ENCODE results near the gene OR2V2.

OR2V2 gene

DNA sequence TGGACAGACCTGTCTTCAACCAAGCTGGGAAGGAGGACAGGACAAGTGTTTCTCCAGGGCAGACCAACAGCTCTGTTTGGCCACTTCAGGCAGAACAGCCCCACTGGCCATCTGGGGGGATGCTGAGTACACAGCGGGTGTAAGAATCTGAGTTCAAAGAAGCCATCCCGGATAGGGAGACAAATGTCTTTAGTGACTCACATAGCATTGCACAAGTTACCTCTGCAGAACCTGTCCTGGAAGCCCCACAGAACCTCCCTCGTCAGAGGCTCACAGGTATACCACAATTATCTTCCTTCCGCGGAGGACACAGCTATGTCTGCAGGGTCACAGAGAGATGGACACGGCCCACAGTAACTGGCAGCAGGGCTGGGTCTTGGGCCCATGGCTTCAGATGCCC is 2.0 kb downstream of the OR2V2 start:
- no peak for DNase-seq

DNA sequence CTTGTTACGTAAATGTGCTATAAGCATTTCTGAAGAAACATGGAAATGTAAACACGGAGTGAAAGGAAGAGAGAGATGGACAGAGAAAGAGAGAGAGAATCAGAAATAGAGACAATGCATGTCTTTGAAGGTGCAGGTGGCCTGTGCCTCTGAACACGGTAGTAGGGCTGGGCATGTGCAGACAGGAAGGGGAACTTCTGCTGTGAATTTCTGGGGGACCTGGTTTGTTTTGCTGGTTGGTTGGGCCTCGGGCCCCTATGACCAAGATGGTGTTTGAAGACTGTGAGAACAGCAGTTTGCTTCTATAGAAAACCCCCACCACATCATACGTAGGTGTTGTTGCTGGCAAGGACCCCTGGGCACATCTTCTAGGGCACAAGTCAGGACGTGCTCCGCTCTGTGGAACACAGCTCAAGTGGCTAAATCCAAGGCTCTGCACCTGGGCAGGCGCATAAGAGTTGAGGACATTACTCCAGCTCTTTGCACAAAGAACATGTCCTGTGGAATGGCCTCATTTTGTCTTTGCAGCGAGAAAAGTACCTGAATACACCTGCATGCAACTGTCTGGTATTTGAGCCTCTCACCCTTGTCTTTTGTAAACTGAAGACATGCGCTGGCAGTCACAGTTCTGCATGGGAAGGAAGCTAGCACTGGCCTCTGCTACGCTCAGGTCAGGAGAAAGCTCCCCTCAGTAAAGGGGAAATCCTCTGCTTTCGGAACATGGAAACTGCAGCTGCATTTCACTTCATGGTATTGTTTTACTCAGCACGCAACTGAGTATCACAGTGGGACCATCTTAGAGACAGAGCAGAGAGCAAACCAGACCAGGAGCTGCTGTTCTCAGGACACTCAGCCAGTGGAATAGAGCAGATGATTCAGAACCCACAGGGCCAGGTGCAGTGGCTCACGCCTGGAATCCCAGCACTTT is 2.7 kb downstream of the OR2V2 start:
- no peak for DNase-seq

DNA sequence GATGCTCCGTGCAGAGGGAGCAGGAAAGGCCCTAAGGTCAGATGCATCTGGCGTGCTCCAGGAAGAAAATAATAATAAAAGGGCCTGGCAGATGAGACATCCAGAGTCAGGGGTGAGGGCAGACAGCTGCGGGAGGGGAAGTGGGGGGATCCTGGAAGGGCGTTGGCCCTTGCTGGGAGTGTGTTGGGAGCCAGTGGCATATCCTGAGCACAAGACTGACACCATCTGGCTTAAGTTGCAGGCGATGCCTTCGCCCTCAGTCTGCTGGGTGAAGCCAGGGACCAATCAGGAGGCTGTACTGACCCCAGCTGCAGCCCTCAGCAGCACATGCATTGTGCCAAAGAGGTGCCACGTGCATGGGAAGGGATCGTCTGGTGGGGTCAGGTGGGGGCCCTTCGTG is 3.8 kb downstream of the OR2V2 start:
- DNase-seq = no peak

DNA sequence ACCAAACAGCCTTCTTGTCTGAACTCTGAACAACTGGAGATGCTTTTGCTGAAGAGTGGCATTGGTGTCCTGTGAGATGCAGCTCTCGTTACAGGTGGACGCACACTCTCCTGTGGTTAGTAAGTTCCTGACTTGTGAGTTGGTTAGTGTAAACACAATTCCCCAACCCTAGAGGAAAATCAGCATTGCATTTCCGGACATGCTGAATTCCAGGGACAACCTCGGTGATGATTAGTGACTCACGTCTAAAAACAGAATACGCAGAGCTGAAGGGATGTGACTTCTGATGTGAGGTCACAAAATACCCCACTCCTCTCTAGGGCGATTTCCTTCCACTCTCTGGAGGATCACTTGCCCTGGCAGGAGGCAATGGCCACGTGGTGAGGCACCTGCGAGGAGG is 5.0 kb downstream of the OR2V2 start:
- DNase-seq = no peak

DNA sequence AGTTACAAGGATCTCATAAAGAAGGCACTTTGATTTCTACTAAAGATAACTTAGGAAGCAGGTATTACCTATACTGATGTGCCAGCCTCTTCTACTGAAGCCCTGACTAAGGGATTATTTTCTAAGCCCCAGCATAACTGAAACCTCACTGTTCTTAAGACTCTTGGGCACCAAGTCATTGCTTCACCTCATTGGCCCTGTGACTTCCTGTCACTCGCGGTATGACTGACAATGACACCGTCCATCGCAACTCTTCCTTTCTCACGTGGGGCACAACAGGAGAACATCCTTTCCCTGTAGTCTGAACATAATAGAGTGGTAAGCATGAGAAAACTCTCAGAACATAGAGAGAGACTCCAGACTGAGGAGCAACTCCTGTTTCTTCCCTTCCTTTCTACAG is 6.4 kb downstream of the OR2V2 start:
- DNase-seq = no peak

DNA sequence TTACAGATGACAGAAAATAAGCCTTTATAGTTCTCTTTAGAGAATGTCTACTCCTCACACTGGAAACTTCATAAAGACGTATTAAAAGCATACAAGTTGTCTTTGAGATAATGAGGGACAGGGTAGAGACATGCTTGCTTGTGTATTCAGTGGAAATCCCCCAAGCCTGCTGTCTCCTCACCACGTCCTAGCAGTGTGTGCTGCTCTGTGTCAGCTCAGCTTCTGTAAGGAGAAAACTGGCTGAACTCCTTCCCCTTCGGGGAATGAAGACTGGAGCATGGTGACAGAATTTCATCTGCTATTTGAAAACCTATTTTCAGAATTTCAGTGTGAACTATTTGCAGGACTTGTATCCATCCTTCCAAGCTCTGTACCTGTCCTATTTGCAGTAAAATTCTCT is 9.4 kb downstream of the OR2V2 start:
- DNase-seq = no peak

DNA sequence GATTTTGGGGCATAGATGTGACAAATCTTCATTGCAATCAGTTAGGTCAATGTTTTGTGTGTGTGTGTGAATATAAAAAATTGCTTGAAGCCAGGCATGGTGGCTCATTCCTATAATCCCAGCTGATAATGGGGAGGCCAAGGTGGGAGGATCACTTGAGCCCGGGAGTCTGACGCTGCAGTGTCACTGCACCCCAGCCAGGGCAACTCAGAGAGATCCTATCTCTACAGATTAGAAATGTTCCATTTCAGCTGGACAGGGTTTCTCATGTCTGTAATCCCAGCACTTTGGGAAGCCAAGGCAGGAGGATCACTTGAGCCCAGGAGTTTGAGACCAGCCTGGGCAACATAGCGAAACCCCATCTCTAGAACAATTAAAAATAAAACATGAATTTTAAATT is 11.5 kb downstream of the OR2V2 start:
- no peak for DNase-seq

DNA sequence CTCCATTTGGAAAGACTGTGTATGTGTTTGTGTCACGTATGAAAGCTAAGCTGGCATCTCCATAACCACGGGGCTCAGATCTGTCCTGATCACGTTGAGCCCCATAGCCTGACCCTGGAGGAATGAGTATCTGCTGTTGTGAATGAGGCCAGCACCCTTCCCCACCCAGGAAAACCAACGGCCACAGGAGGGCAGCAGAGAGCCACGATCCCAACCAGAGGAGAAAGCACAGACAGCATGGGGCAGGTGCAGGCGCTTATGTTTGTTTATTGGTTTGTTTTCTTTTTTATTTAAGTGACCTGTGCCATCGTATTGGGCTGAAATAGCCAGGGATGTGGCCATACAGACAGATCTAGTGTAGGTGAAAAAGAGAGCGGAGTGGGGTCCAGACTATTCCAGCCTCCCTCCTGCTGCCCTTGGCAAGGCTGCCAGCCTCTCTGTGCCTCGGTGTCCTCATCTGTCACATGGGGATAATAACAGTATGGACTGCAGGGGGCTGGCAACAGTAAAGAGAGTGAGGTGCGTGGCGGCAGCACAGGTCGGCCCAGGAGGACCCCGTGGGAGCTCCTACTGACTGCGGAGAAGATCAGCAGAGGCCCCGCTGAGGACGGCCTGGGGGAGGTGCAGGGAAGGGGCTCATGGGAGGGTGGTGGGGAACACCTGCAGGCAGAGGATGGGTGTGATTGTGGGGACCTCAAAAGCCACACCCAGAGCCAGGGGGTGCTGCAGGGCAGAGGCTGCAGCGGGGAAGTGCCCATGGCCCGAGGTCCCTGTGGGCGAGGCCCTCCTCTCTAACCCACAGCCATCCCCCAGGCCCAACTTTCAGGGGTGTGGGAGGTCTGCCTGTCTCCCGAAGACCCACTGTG is 12.1 kb downstream of the OR2V2 start:
- DNase-seq = peak; percentile 64

DNA sequence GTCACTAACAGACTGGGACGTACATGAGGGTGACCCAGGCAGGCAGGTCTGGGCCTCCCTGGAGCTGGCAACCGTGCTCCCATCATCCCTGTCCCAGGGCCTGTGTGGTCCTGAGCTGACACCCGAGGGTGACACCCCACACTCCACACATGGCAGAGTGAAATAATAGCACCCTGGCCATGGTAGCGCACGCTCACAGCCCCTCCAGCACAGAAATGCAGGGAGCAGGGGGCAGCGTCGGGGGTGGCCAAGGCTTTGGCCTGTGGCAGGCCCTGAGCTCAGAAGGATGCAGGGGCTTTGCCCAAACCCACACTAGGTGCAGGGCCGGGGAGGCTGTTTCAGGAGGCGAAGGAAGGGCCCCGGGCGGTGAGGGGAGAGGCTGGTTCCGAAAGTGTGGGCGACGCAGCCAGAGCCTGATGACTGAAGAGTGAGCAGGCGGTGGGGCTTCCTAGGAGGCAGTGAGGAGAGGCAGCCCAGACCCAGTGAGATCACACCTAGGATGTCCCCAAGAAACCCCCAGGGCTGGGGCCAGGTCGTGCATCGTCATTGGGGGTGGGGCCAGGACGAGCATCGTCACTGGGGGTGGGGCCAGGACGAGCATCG is 12.9 kb downstream of the OR2V2 start:
- peak; percentile 63 for DNase-seq

DNA sequence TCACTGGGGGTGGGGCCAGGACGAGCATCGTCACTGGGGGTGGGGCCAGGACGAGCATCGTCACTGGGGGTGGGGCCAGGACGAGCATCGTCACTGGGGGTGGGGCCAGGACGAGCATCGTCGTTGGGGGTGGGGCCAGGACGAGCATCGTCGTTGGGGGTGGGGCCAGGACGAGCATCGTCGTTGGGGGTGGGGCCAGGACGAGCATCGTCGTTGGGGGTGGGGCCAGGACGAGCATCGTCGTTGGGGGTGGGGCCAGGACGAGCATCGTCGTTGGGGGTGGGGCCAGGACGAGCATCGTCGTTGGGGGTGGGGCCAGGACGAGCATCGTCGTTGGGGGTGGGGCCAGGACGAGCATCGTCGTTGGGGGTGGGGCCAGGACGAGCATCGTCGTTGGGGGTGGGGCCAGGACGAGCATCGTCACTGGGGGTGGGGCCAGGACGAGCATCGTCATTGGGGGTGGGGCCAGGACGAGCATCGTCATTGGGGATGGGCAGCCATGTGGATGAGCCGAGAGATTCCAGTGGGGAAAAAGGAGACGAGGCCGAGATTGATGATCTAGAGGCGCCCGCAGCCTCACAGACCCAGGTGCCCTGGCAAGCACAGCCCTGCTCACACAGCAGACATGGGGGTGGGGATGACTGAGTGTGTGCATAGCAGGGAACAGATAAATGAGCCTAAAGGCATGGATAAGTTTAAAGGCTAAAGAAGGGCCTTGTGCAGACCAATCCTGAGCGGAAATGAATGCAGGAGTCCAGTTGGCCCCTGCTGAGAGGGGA is 13.6 kb downstream of the OR2V2 start:
- DNase-seq = peak; percentile 68

DNA sequence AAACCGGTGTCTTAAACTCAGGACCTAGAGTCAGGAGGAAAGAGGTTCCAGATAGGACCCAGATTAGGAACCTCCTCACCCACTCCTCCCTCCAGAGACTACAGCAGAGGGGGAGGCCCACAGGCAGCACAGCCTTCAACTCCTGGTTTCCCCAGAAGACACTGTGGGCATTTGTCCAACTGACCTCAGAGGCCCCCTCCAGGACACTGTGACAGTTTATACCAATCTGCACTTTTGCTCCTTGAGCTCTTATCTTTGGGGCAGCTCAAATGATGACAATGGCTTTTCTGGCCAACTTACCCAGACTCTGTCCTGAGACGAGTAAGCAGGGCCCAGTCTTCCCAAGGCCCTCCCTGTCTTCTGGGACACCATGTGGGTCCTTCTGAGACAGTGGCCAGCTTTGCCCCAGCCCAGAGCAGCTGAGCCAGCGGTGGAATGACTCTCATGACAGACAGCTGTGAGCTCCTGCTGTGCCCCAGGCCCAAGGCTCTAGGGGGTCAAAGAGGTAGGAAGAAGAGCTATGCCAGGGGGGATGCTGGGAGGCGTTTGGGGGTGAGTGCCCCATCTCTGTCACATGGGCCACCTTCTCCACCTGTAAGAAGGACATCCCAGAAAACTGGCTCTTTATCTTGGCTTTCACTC is 14.3 kb downstream of the OR2V2 start:
- DNase-seq = no peak

DNA sequence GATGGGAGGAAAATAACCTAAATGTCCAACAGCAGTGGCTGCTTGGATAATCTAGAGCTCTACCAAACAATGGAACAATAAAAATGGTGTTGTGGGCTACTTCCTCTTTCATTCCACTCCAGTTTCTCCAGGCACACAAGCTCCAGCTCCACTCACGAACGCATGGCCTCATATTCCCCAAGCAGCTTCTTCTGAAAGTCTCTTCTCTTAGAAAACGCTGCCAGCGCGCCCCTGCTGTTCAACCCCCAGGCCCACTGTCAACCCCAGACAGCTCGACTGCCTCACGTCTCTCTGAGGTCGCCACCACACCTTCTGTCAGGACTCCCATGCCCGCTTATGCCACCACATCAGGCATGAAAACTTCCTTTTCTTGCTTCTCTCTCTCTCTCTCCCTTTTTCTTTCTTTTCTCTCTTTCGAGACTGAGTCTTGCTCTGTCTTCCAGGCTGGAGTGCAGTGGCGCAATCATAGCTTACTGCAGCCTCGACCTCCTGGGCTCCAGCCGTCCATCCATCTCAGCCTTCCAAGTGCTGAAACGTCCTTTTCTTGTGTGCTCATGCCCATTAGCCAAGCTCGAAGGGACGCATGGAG is 16.2 kb downstream of the OR2V2 start:
- DNase-seq = peak; percentile 13

DNA sequence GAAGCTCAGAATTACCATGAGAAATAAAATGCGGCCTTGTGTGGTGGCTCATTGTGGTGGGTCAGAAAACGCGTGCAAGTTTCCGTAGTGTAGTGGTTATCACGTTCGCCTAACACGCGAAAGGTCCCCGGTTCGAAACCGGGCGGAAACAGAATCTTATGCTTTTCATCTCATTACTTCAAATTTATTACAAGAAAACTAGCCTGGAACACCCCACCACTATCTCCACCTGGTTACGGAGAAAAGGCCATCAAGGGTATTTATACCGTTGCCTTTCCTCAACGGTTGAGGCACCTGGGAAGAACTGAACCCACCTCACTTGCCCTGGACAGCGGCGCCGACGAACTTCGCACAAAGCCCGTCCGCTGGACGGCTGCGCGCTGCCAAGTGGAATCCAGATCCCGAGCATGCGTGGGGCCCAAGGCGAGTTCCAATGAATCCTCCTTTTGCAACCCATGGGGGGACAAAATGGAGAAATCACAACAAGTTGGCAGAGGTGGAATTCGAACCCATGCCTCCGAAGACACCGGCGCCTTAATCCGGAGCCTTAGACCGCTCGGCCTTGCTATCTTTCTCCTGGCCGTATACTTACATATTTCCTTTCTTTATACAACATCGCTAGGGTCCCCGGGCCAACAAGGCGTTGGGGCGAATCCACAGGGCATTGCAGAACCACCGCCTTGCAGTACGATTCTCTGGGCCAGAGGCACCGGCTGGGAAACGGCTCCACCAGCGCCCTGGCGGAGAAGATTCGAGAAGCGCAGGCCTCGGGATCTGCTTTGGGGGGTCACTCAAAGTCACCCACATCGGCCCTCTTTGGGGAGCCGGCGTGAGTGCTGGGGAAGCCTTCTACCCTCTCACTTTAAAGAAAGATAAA is 16.9 kb downstream of the OR2V2 start:
- peak; percentile 19 for DNase-seq

DNA sequence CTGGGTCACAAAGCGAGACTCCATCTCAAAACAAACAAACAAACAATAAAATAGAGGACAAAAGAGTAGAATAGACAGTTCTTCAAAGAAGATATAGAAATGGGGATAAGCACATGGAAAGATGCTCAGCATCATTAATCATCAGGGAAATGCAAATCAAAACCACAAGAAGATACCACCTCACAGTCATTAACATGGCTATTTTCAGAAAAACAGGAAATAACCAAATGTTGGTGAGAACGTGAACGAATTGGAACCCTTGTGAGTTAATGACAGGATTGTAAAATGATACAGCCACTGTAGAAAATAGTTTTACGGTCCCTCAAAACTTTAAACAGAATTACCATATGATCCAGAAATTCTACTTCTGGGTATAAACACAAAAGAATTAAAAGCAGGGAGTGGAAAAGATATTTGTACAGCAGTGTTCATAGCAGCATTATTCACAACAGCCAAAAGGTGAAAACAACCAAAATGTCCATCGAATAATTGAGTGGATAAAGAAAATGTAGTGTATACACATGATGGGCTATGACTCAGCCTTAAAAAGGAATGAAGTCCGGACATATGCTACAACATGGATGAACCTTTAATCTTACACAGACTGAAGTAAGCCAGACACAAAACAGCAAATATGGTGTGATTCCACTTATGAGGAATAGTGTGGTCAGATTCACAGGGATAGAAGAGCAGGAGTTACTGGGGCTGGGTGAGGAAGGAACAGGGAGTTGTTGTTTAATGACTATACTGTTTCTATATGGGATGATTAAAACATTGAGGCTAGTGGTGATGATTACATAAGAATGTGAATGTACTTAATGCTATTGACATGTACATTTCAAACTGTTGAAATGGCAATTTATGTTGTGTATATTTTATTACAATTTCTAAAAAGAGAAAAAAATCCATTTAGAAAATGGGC is 19.7 kb downstream of the OR2V2 start:
- DNase-seq = no peak

DNA sequence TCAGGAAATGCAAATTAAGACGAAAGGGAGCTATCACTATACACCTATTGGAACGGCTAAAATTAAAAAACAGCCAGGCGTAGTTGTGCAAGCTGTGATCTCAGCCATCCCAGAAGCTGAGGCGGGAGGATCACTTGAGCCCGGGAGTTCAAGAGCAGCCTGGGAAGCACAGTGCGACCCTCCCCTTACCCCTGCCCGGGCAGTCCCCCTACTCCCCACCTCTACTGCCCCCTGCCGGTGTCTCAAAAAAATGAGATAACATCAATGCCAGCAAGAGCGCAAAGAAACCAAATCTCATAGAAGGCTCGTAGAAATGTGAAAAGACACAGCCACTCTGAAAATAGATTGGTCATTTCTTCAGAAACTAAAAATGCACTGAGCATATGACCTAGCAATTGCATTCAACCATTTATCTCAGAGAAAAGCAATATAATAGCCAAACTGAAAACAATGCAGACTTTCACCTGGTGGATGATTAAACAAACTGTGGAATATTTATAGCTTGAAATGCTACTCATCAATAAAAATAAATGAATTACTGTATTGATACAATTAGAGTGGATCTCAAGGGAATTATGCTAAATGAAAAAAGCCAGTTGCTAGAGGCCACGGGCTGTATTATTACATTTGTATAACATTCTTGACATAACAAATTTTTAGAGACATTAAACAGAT is 20.6 kb downstream of the OR2V2 start:
- DNase-seq = no peak

DNA sequence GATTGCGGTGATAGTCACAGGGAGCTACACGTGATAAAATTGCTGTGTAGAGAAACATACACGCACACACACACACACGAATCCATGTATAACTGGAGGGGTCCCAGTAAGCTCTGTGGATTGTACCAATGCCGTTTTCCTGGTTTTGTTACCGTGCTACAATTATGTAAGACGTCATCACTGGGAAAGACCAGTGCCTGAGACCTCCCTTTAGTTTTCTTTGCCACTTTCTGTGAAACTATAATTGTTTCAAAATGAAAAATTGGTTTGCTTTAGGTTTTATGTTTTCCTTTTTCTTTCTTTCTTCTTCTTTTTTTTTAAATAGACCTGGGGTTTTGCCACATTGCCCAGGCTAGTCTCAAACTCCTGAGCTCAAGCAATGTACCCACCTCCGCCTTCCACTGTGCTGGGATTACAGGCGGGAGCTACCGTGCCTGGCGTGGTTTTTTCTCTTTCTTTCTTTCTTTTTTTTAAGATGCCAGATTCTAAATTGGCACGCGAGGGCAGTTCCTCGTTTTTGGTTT is 21.3 kb downstream of the OR2V2 start:
- no peak for DNase-seq

DNA sequence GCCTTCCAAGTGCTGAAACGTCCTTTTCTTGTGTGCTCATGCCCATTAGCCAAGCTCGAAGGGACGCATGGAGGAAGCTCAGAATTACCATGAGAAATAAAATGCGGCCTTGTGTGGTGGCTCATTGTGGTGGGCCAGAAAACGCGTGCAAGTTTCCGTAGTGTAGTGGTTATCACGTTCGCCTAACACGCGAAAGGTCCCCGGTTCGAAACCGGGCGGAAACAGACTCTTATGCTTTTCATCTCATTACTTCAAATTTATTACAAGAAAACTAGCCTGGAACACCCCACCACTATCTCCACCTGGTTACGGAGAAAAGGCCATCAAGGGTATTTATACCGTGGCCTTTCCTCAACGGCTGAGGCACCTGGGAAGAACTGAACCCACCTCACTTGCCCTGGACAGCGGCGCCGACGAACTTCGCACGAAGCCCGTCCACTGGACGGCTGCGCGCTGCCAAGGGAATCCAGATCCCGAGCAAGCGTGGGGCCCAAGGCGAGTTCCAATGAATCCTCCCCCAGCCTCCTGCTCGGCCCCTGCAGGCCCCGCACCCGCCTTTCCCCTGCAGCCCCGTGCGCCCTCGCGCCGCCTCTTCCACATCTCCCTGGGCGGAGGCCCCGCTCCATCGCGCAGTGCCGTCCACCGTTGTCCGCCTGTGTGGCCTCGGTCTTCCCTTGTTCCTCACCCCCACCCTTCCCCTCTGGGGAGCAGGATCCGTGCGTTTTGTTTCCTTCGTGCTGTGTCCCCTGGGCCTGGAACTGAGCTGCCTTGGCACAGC is 22.3 kb downstream of the OR2V2 start:
- DNase-seq = peak; percentile 81

DNA sequence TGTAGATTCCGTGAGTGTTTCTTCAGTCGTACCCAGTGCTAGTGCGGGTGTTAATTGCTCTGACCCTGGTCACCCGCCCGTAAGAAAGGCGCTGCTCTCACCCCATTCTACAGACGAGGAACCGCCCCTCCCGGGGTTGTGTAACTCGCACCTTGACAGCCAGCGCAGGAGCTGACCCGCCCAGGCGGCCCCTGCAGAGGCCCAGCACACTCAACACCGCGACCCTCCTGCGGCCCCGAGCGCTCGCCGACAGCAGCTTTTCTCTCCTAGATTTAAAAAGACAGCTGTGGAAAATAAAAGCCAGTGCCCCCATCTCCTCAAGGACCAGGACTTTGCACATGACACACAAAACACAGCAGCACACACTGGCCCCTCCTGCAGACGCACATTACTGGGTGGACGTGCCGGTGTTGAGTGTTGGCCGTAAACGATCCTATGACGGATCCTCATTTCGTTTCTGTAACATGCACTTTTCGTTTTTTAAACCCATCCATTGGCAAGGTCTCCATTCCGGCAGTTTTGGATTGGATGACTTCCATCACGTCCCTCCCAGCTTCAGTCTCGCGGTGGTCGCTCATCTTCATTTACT is 22.9 kb downstream of the OR2V2 start:
- no peak for DNase-seq
